ENCODE results near the gene FANCC. TPM values are rescaled to one million over a fixed set of nuclear protein-coding genes. Genes with fewer than 3 reads are reported as not detected.

Gene FANCC
- total RNA-seq, 1 donor, result 5.4 TPM

GRCh38 chr9:95087659-95088242 lies 229.8 kb downstream of the FANCC start:
- Histone ChIP-seq H2AFZ (ENCODE audit: low read length) (no peak overlapping the region), H3K36me3 (ENCODE audit: insufficient read depth, low read length) (peaks cover 68% of the 10 kb centered on the region), H3K27me3 (ENCODE audit: insufficient read depth, low read length) (no peaks in the 10 kb centered on the region), H3K4me3 (ENCODE audit: insufficient read depth, low read length) (no peak overlapping the region), H3K4me2 (ENCODE audit: insufficient read depth, low read length) (no peak overlapping the region), H3K4me1 (ENCODE audit: insufficient read depth, low read length) (peaks cover 53% of the 10 kb centered on the region), H3K9me3 (ENCODE audit: low read depth, low read length) (no peaks in the 10 kb centered on the region), H4K20me1 (ENCODE audit: insufficient read depth, low read length) (peaks cover 29% of the 10 kb centered on the region), H3K79me2 (ENCODE audit: insufficient read depth, low read length) (peaks cover 66% of the 10 kb centered on the region), H3K27ac (ENCODE audit: low read depth, low read length) (no peak overlapping the region)
- peak; percentile 91 for DNase-seq (ENCODE audit: insufficient read length, low spot score, missing footprints)
- TF ChIP-seq, protein P1, sequence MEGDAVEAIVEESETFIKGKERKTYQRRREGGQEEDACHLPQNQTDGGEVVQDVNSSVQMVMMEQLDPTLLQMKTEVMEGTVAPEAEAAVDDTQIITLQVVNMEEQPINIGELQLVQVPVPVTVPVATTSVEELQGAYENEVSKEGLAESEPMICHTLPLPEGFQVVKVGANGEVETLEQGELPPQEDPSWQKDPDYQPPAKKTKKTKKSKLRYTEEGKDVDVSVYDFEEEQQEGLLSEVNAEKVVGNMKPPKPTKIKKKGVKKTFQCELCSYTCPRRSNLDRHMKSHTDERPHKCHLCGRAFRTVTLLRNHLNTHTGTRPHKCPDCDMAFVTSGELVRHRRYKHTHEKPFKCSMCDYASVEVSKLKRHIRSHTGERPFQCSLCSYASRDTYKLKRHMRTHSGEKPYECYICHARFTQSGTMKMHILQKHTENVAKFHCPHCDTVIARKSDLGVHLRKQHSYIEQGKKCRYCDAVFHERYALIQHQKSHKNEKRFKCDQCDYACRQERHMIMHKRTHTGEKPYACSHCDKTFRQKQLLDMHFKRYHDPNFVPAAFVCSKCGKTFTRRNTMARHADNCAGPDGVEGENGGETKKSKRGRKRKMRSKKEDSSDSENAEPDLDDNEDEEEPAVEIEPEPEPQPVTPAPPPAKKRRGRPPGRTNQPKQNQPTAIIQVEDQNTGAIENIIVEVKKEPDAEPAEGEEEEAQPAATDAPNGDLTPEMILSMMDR (IDR thresholded peaks at IDR 0.05; ENCODE audit: extremely low read depth, low read depth, low read length), result peak; percentile 17

- peaks cover 78% of the 10 kb centered on the region for H3K79me2 ChIP-seq (ENCODE audit: insufficient read depth, low read length)
- H3K4me1 ChIP-seq (ENCODE audit: insufficient read depth, low read length), result peaks cover 42% of the 10 kb centered on the region
- H3K4me2 ChIP-seq (ENCODE audit: insufficient read depth, low read length), result no peak overlapping the region
- peaks cover 80% of the 10 kb centered on the region for H3K36me3 ChIP-seq (ENCODE audit: insufficient read depth, low read length)
- H3K4me3 ChIP-seq (ENCODE audit: insufficient read depth, low read length), result no peak overlapping the region
- no peaks in the 10 kb centered on the region for H3K9me3 ChIP-seq (ENCODE audit: low read depth, low read length)
- DNase-seq (ENCODE audit: insufficient read length, low spot score, missing footprints), result peak; percentile 80
- no peak overlapping the region for H2AFZ ChIP-seq (ENCODE audit: low read length)
- TF ChIP-seq, protein P1 (IDR thresholded peaks at IDR 0.05; ENCODE audit: extremely low read depth, low read depth, low read length), result no peak
- no peaks in the 10 kb centered on the region for H3K27me3 ChIP-seq (ENCODE audit: insufficient read depth, low read length)
- no peak overlapping the region for H3K27ac ChIP-seq (ENCODE audit: low read depth, low read length)
- H4K20me1 ChIP-seq (ENCODE audit: insufficient read depth, low read length), result peaks cover 35% of the 10 kb centered on the region
Measured at GRCh38 chr9:95086564-95086955, 230.9 kb downstream of the FANCC start.

DNA sequence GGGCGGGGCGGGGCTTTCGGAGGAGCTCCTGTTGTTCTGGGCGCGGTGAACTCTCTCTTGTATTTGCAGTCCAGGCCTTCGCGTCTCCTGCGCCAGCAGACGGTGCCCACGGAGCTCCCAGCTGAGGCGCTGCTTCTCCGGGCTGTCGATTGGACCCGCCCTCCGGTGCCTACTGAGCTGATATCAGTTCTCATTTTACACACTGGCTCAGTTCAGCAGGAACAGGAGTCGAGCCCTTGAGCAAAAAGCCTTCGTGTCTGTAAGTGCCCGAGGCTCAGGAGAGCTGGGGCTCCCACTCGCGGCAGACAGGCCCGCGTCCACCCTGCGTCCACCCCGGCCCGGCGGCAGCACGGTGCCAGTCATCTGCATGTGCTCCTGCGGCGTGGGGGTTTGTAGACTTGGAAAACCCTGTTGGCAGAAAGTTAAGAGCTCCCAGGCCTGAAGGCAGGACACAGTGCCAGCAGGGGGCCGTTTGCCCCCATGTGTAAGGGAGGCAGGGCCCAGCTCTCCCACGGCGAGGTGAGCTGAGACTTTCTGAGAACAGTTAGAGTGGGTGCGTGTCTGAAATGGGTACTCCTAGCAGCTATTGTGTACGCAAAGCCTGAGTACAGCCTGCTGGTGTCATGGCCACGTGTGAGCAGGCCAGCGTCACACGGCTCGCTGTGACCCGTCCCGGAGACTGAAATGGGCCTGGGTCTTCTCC lies 231.5 kb downstream of the FANCC start:
- peaks cover 83% of the 10 kb centered on the region for H3K79me2 ChIP-seq (ENCODE audit: insufficient read depth, low read length)
- peak; percentile 53 for DNase-seq (ENCODE audit: insufficient read length, low spot score, missing footprints)
- TF ChIP-seq, protein P1 (IDR thresholded peaks at IDR 0.05; ENCODE audit: extremely low read depth, low read depth, low read length), result no peak
- H2AFZ ChIP-seq (ENCODE audit: low read length), result no peak overlapping the region
- H3K4me1 ChIP-seq (ENCODE audit: insufficient read depth, low read length), result peaks cover 36% of the 10 kb centered on the region
- H4K20me1 ChIP-seq (ENCODE audit: insufficient read depth, low read length), result peaks cover 38% of the 10 kb centered on the region
- H3K36me3 ChIP-seq (ENCODE audit: insufficient read depth, low read length), result peaks cover 85% of the 10 kb centered on the region
- H3K4me3 ChIP-seq (ENCODE audit: insufficient read depth, low read length), result no peak overlapping the region
- H3K9me3 ChIP-seq (ENCODE audit: low read depth, low read length), result no peaks in the 10 kb centered on the region
- no peak overlapping the region for H3K27ac ChIP-seq (ENCODE audit: low read depth, low read length)
- H3K27me3 ChIP-seq (ENCODE audit: insufficient read depth, low read length), result no peaks in the 10 kb centered on the region
- no peak overlapping the region for H3K4me2 ChIP-seq (ENCODE audit: insufficient read depth, low read length)

- H3K27me3 ChIP-seq (ENCODE audit: insufficient read depth, low read length), result no peaks in the 10 kb centered on the region
- H3K4me2 ChIP-seq (ENCODE audit: insufficient read depth, low read length), result no peak overlapping the region
- no peaks in the 10 kb centered on the region for H3K9me3 ChIP-seq (ENCODE audit: low read depth, low read length)
- peaks cover 45% of the 10 kb centered on the region for H4K20me1 ChIP-seq (ENCODE audit: insufficient read depth, low read length)
- TF ChIP-seq, protein P1 (IDR thresholded peaks at IDR 0.05; ENCODE audit: extremely low read depth, low read depth, low read length), result no peak
- peak; percentile 60 for DNase-seq (ENCODE audit: insufficient read length, low spot score, missing footprints)
- H3K36me3 ChIP-seq (ENCODE audit: insufficient read depth, low read length), result peaks cover 91% of the 10 kb centered on the region
- H2AFZ ChIP-seq (ENCODE audit: low read length), result no peak overlapping the region
- peaks cover 28% of the 10 kb centered on the region for H3K4me1 ChIP-seq (ENCODE audit: insufficient read depth, low read length)
- H3K27ac ChIP-seq (ENCODE audit: low read depth, low read length), result no peak overlapping the region
- no peak overlapping the region for H3K4me3 ChIP-seq (ENCODE audit: insufficient read depth, low read length)
- peaks cover 90% of the 10 kb centered on the region for H3K79me2 ChIP-seq (ENCODE audit: insufficient read depth, low read length)
Measured at GRCh38 chr9:95085036-95085770, 232.3 kb downstream of the FANCC start.

Data from osteoblast (primary cell).